Gastrocnemius medialis (tissue), 4 donors: ENCODE results near the gene ZCCHC3. TPM values are rescaled to one million over a fixed set of nuclear protein-coding genes. Genes with fewer than 3 reads are reported as not detected.
"Not testable (repeated sequence)": the region's sequence is repeated elsewhere in the genome, so short reads cannot be mapped to it uniquely, and the experiment has no call there.

Source experiments
- ATAC-seq, 2 donors: fragments of 150-250 bp; one replicate each; pipeline ENCODE4 v1.9.1; 2016
- DNase-seq, 2 donors: peaks; one replicate each; pipeline ENCODE4 v3.0.0-alpha.2; 2019
- H3K27ac ChIP-seq, 4 donors: fragments of 200-600 bp; sonication (generic); 1 replicate in 1 of 4; 2 replicates in 3 of 4; pipeline ENCODE4 v1.5.1; 2016 to 2018; ENCODE audit warnings: mild to moderate bottlenecking in 2 of 4, moderate library complexity in 1 of 4
- H3K27me3 ChIP-seq, 3 donors: fragments of 200-600 bp; sonication (generic) in 2 of 3; 1 replicate in 1 of 3; 2 replicates in 2 of 3; pipeline versions ENCODE4 v1.5.1 to v1.6.0; 2016 to 2019; ENCODE audit warnings: mild to moderate bottlenecking in 1 of 3, moderate library complexity in 1 of 3
- H3K36me3 ChIP-seq, 2 donors: fragments of 200-600 bp; sonication (generic) in 1 of 2; one replicate each; pipeline ENCODE4 v1.5.1; 2017 to 2018
- H3K4me1 ChIP-seq, 2 donors: fragments of 200-600 bp; sonication (generic) in 1 of 2; one replicate each; pipeline ENCODE4 v1.5.1; 2016 to 2017; ENCODE audit warnings: mild to moderate bottlenecking in 2 of 2
- H3K4me3 ChIP-seq, 4 donors: fragments of 200-600 bp; sonication (generic) in 3 of 4; 1 replicate in 1 of 4; 2 replicates in 3 of 4; pipeline ENCODE4 v1.5.1; 2016 to 2019; ENCODE audit warnings: mild to moderate bottlenecking in 2 of 4
- H3K9me3 ChIP-seq, 3 donors: fragments of 200-600 bp; sonication (generic) in 2 of 3; 1 replicate in 1 of 3; 2 replicates in 2 of 3; pipeline ENCODE4 v1.5.1; 2016 to 2019
- POLR2A ChIP-seq, 2 donors: fragments of 450-650 bp; IDR thresholded peaks; one replicate each; pipeline ENCODE4 v1.6.1; 2017; ENCODE audit warnings: antibody characterized with exemption in 2 of 2, mild to moderate bottlenecking in 2 of 2, moderate library complexity in 2 of 2
- in situ Hi-C, 4 donors: fragments of 200-750 bp; cut with MboI; loops; one replicate each; pipeline versions ENCODE4 v1.15.0 to v1.8.0; 2017; ENCODE audit warnings: low sequenced_read_pairs in 4 of 4
- intact Hi-C: fragments of 100-400 bp; cut with DNase I; formaldehyde crosslinking; loops from one replicate; pipeline ENCODE4 v1.15.1; 2023; ENCODE audit warnings: low total_unique reads
- total RNA-seq, 4 donors: library from RNA; depleted of rRNA; stranded (reverse); fragments of >200 nt; gene quantifications; one replicate each; pipeline versions ENCODE4 v1.1.0 to v1.2.3, GENCODE V29; 2016
- TF ChIP-seq, protein P1 (sequence below), 5 experiments: fragments of 450-650 bp in 3 of 5; fragments of 200-600 bp in 2 of 5; sonication (generic) in 2 of 5; IDR thresholded peaks in 4 of 5; conservative IDR thresholded peaks in 1 of 5; 1 replicate in 4 of 5; 2 replicates in 1 of 5; pipeline ENCODE4 v1.5.1; 2016 to 2019; ENCODE audit warnings: antibody characterized with exemption in 5 of 5, mild to moderate bottlenecking in 3 of 5, moderate library complexity in 3 of 5

The ZCCHC3 gene, protein sequence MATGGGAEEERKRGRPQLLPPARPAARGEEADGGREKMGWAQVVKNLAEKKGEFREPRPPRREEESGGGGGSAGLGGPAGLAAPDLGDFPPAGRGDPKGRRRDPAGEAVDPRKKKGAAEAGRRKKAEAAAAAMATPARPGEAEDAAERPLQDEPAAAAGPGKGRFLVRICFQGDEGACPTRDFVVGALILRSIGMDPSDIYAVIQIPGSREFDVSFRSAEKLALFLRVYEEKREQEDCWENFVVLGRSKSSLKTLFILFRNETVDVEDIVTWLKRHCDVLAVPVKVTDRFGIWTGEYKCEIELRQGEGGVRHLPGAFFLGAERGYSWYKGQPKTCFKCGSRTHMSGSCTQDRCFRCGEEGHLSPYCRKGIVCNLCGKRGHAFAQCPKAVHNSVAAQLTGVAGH
- total RNA-seq = 1 to 10 TPM; 6.7 to 9.4 (median 7.9) TPM

GRCh38 chr20:297098-297924 is at the start of gene ZCCHC3:
ZCCHC3 (plus strand) TSS chr20:297570; CDS start chr20:297587, 17 bp downstream.
- in situ Hi-C loops (no loop called here), intact Hi-C loops (loop anchor here (1.0 to 5.0 kb wide), 4 partner anchors 13 to 165 kb away; partner anchors contain the start of genes RBCK1 and TBC1D20)
- Histone ChIP-seq H3K27ac (peak within 1 kb of the TSS; percentile 93 to 98 (median 94)), H3K4me3 (peak within 1 kb of the TSS; percentile 80 to 92 (median 90)), H3K9me3 (no peaks in the 10 kb centered on the region), H3K27me3 (no peaks in the 10 kb centered on the region), H3K4me1 (peaks cover 26 to 35% of the 10 kb centered on the region in 2 donors), H3K36me3 (no peaks in the 10 kb centered on the region)
- peak; percentile 88 to 90 for ATAC-seq
- TF ChIP-seq, protein P1, sequence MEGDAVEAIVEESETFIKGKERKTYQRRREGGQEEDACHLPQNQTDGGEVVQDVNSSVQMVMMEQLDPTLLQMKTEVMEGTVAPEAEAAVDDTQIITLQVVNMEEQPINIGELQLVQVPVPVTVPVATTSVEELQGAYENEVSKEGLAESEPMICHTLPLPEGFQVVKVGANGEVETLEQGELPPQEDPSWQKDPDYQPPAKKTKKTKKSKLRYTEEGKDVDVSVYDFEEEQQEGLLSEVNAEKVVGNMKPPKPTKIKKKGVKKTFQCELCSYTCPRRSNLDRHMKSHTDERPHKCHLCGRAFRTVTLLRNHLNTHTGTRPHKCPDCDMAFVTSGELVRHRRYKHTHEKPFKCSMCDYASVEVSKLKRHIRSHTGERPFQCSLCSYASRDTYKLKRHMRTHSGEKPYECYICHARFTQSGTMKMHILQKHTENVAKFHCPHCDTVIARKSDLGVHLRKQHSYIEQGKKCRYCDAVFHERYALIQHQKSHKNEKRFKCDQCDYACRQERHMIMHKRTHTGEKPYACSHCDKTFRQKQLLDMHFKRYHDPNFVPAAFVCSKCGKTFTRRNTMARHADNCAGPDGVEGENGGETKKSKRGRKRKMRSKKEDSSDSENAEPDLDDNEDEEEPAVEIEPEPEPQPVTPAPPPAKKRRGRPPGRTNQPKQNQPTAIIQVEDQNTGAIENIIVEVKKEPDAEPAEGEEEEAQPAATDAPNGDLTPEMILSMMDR (IDR thresholded peaks at IDR 0.05 in 4 of 5, conservative IDR thresholded peaks at IDR 0.05 in 1 of 5) = peak in 1 of 5 experiments; percentile 32
- TF ChIP-seq POLR2A (IDR thresholded peaks at IDR 0.05) = peak; percentile 59 to 76
- peak; percentile 75 to 85 for DNase-seq

DNA sequence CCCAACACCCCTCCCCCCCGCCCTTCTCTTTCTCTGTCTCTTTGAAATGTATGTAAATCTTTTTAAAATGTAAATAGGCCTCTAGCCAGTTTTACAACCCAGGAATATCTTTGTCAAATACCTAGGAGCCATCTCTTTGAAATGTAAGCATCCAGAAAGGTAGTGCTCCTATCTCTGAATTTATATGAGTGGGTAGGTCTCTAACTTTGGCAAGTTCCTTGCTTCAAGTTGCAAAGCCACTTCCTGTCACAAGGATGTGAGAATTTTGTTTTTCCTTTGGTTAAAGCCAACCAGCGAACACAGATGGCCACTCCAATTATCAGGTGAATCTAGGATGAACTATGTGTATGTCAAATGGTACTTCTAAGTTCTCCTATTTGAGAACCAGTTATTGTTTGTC is 46.0 kb upstream of the ZCCHC3 start:
- no peak for TF ChIP-seq POLR2A (IDR thresholded peaks at IDR 0.05)
- TF ChIP-seq, protein P1 (IDR thresholded peaks at IDR 0.05 in 4 of 5, conservative IDR thresholded peaks at IDR 0.05 in 1 of 5) = no peak
- no peak for DNase-seq
- H3K27me3 ChIP-seq = peaks cover 0 to 5% (median 0%) of the 10 kb centered on the region in 3 donors
- no peak overlapping the region for H3K4me3 ChIP-seq
- in situ Hi-C loops = no loop called here
- intact Hi-C loops = no loop called here
- no peak overlapping the region for H3K27ac ChIP-seq
- no peaks in the 10 kb centered on the region for H3K9me3 ChIP-seq
- no peak for ATAC-seq
- H3K36me3 ChIP-seq = no peaks in the 10 kb centered on the region
- no peaks in the 10 kb centered on the region for H3K4me1 ChIP-seq

DNA sequence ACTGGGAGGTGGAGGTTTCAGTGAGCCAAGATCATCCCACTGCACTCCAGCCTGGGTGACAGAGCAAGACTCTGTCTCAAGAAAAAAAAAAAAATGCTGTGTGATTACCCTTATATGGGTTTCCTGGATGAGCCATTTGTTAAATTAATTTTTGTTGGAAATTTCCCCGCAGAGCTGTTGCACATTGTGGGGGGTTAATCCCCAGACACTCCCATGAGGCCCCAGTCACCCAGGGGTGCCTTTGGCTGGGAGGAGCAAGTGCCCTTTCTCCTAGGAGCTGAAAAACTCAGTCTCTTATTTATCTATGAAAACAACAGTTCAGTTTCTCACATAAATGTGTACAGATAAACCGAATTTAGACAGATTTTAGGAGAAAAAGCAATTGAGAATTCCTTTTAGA is 44.6 kb upstream of the ZCCHC3 start:
- Histone ChIP-seq H3K4me1 (no peaks in the 10 kb centered on the region), H3K27me3 (peaks cover 0 to 5% (median 0%) of the 10 kb centered on the region in 3 donors), H3K27ac (no peak overlapping the region), H3K4me3 (no peak overlapping the region), H3K36me3 (no peaks in the 10 kb centered on the region), H3K9me3 (no peaks in the 10 kb centered on the region)
- TF ChIP-seq, protein P1 (IDR thresholded peaks at IDR 0.05 in 4 of 5, conservative IDR thresholded peaks at IDR 0.05 in 1 of 5) = no peak
- no peak for TF ChIP-seq POLR2A (IDR thresholded peaks at IDR 0.05)
- in situ Hi-C loops (no loop called here), intact Hi-C loops (no loop called here)
- no peak for ATAC-seq
- no peak for DNase-seq

DNA sequence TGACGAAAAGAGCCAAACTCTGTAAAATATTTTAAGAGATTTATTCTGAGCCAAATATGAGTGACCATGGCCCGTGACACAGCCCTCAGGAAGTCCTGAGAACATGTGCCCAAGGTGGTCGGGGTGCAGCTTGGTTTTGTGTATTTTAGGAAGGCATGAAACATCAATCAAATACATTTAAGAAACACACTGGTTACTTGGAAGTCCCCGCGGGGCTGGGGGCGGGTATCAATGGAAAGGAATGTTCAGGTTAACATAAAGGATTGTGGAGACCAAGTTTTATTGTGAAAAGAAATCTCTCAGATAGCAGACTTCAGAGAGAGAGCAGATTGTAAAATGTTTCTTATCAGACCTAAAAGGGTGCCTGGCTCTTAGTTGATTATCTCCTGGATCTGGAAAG is 43.9 kb upstream of the ZCCHC3 start:
- H3K4me3 ChIP-seq, ATAC-seq, H3K9me3 ChIP-seq, intact Hi-C loops, DNase-seq, H3K27ac ChIP-seq, in situ Hi-C loops, H3K27me3 ChIP-seq, H3K36me3 ChIP-seq, H3K4me1 ChIP-seq: not testable (repeated sequence)

GRCh38 chr20:257419-257818 is 40.0 kb upstream of the ZCCHC3 start, which contains the start of gene DEFB132:
DEFB132 (plus strand) TSS chr20:257724; CDS start chr20:257779, 55 bp downstream.
- no peaks in the 10 kb centered on the region for H3K9me3 ChIP-seq
- no peaks in the 10 kb centered on the region for H3K27me3 ChIP-seq
- in situ Hi-C loops (no loop called here), intact Hi-C loops (no loop called here)
- TF ChIP-seq POLR2A (IDR thresholded peaks at IDR 0.05) = no peak
- TF ChIP-seq, protein P1 (IDR thresholded peaks at IDR 0.05 in 4 of 5, conservative IDR thresholded peaks at IDR 0.05 in 1 of 5) = no peak
- no peak within 1 kb of the TSS for H3K27ac ChIP-seq
- no peak for ATAC-seq
- H3K4me3 ChIP-seq = no peak within 1 kb of the TSS
- no peaks in the 10 kb centered on the region for H3K4me1 ChIP-seq
- DNase-seq = no peak
- H3K36me3 ChIP-seq = no peaks in the 10 kb centered on the region
